Cerebellar cortex (tissue), 1 donor: Measurements from ENCODE around the gene ALG12.
A peak's percentile ranks its signal among the peaks of the same experiment; 100 is the strongest.

Experiments used
- DNase-seq: peaks from one replicate; pipeline ENCODE4 v3.0.0-alpha.2; 2015; ENCODE audit warnings: low spot score

Gene ALG12

DNA sequence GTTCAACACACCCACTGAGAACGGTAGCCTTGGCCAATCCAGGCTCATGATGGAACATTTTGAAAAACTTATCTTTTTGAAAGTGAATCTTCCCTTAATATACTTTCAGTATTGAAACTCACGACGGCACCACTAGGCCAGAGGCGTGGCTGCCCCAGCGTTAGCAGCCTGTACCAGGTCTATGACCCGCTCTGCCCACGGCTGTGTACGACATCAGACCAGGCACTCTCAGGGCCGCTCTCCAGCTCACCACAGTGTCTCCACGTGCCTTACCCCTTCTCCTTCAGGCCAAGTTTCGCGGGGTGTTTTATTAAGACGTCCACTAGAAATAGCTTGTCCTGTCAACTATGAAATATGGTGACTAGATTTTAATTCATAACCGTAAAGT, 31.2 kb downstream of the ALG12 start:
- DNase-seq, result no peak

- no peak for DNase-seq
These were observed 31.7 kb downstream of the ALG12 start for GRCh38 chr22:49886346-49887063.

DNA sequence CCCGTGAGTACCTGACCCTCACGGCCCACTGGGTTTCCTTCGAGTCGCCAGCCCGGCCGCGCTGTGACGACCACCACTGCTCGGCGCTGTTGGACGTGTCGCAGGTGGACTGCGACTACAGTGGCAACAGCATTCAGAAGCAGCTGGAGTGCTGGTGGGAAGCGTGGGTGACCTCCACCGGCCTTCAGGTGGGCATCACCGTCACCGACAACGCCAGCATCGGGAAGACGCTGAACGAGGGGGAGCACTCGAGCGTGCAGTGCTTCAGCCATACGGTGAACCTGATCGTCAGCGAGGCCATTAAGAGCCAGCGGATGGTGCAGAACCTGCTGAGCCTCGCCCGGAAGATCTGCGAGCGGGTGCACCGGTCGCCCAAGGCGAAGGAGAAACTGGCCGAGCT, 32.4 kb downstream of the ALG12 start:
- no peak for DNase-seq

- no peak for DNase-seq
These were observed 33.0 kb downstream of the ALG12 start for GRCh38 chr22:49885281-49885680.

DNA sequence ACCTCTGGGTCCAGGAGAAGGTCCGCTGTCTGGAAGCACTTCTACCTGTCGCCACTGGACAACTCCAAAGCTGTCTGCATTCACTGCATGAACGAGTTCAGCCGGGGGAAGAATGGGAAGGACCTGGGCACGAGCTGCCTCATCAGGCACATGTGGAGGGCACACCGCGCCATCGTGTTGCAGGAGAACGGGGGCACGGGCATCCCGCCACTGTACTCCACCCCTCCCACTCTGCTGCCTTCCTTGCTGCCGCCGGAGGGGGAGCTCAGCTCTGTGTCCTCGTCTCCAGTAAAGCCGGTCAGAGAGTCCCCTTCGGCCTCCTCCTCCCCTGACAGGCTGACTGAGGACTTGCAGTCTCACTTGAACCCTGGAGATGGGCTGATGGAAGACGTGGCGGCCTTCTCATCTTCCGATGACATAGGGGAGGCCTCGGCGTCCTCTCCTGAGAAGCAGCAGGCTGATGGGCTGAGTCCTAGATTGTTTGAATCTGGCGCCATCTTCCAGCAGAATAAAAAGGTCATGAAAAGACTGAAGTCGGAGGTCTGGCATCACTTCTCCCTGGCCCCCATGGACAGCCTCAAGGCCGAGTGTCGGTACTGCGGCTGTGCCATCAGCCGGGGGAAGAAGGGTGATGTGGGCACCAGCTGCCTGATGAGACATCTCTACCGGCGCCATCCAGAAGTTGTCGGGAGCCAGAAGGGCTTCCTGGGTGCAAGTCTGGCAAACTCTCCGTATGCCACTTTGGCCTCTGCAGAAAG, 33.6 kb downstream of the ALG12 start:
- DNase-seq, result no peak

DNA sequence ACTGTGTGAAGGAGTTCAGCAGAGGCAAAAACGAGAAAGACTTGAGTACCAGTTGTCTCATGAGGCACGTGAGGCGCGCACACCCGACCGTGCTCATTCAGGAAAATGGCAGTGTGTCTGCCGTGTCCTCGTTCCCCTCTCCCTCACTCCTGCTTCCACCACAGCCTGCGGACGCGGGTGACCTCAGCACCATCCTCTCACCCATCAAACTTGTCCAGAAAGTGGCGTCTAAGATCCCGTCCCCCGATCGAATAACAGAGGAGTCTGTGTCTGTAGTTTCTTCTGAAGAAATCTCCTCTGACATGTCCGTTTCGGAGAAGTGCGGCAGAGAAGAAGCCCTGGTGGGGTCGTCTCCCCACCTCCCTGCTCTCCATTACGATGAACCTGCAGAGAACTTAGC, 34.2 kb downstream of the ALG12 start:
- DNase-seq, result no peak

DNA sequence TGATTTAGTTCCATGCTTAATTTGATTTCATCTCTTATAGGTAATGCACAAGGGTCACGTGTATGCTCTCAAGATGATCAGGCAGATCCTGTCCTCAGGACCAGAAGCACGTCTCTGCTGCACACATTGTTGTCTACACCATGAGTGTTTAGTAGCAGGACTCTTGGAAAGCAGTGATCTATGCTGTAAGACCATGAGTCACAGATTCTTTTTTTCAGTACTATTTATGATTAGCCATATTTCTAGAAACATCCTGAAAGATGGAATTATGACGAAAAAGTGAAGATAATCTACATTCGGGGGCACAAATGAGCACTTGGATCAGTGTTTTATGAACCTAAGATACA, 35.0 kb downstream of the ALG12 start:
- DNase-seq, result no peak

GRCh38 chr22:49882519-49883293, 35.5 kb downstream of the ALG12 start:
- peak; percentile 35 for DNase-seq

- no peak for DNase-seq
These were observed 36.4 kb downstream of the ALG12 start for GRCh38 chr22:49881856-49882255.

GRCh38 chr22:49880281-49880680, 38.0 kb downstream of the ALG12 start:
- no peak for DNase-seq

GRCh38 chr22:49879871-49880270, 38.4 kb downstream of the ALG12 start:
- no peak for DNase-seq

- no peak for DNase-seq
These were observed 40.0 kb downstream of the ALG12 start for GRCh38 chr22:49878206-49878605.

DNA sequence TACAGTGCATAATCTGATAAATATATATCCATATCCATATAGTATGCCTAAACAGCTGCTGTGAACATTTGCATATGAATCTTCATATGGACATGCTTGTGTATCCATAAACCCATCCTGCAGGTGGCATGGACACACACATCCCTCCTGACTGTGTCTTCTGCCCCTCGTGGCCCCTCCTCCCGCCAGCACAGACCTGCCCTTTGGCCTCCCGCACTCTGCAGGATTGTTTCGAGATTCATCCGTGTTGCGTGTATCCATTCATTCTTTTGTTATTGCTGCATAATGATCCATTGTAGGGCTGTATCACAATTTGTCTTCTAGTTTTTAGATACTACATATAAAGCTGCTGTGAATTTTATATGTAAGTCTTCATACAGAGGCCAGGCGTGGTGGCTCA, 40.6 kb downstream of the ALG12 start:
- no peak for DNase-seq

DNA sequence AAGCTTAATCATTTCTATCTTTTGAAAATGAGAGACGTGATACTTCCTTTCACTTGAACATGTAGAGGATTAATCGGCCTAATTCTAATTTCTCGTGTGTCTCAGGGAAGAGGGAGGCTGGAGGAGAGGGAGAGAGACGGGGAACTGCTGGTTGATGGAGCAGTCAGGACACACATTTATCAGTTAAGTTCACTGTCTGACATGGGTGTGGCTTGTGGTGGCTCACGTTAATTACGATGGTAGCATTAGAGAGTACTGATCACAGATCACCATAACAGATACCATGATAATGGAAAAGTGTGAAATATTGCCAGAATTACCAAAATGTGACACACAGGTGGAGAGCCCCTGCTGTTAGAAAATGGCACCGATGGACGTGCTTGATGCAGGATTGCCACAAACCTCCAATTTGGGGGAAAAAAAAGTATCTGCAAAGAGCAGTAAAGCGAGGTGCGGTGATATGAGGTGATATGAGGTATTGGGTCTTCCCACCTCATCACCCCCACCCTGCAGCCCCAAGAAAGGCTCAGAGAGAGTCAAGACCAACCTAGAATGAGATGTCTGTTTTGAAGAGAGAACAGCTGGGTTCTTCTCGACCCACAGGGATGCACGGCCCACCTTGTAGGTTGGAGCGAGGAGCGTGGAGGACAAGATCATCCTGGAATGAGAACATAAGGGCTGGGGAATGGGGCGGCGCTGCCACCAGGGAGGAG, 44.9 kb downstream of the ALG12 start:
- no peak for DNase-seq

DNA sequence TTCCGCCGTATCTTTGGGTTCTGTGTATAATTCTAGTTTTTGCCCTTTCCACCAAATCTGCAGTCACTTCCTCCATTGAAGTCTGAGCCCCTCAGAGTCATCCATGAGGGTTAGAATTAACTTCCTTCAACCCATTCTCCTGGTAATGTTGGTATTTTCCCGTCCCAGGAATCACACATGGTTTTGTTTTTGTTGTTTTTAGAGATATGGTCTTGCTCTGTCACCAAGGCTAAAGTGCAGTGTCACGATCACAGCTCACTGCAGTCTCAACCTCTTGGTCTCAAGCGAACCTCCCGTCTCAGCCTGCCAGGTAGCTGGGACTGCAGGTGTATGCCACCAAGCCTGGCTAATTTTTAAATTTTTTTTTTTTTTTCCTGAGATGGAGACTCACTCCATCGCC, 45.9 kb downstream of the ALG12 start:
- DNase-seq, result no peak

- no peak for DNase-seq
These were observed 46.8 kb downstream of the ALG12 start for GRCh38 chr22:49871482-49871881.

GRCh38 chr22:49869845-49870712, 48.2 kb downstream of the ALG12 start:
- DNase-seq, result no peak

- DNase-seq, result no peak
These were observed 49.0 kb downstream of the ALG12 start for GRCh38 chr22:49869086-49869830.

- no peak for DNase-seq
These were observed 50.7 kb downstream of the ALG12 start for GRCh38 chr22:49867303-49868265.
